ENCODE results near the gene RAD21L1.

- no peak for TF ChIP-seq EZH2phosphoT487 (IDR thresholded peaks at IDR 0.05; ENCODE audit: low read depth, severe bottlenecking, unreplicated experiment)
- TF ChIP-seq CTCF (IDR thresholded peaks at IDR 0.05; ENCODE audit: poor library complexity), result no peak
- TF ChIP-seq EZH2 (IDR thresholded peaks at IDR 0.05; ENCODE audit: borderline replicate concordance), result no peak
Measured at GRCh38 chr20:1198751-1199150, 27.1 kb upstream of the RAD21L1 start.
